Activated CD8-positive, alpha-beta memory T cell treated with anti-CD3 and anti-CD28 coated beads, Interleukin-2, amount 50 U/mL, for 1 hour (primary cell): ENCODE results near the gene FAM174C.
"Not testable (repeated sequence)": the region's sequence is repeated elsewhere in the genome, so short reads cannot be mapped to it uniquely, and the experiment has no call there.

Source experiments
- DNase-seq: peaks from one replicate; pipeline ENCODE4 v3.0.0-alpha.2; 2020; ENCODE audit errors: extremely low read depth

The FAM174C gene

DNA sequence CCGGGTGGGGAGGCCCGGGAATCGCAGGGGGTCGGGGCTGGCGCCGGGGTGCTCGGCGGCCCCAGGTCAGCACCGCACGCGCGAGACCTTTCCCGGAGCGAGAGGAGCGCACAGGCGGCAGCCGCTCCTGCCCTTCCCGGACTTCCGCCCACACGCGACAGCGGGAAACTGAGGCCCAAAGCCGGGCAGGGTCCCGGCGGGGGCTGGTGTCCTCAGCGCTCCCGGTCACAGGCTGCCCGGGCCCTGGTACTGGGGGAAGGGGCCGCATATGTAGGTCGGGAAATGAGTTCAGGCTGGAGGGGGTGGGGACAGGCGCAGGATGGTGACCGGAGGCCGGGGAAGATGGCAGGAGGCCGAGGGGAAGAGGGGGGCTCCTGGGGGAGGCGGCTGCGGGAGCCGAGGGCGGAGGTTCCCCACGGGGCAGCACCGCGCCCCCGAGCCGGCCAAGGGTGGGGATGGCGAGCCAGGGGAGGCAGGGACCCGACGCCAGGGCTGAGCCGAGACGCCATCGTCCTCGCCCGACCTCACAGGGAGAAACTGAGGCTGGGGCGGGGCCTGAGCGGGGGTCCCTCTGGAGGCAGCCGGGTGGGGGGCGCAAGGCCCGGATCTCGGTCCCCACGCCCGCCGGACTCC, 38.2 kb upstream of the FAM174C start:
- DNase-seq = no peak

DNA sequence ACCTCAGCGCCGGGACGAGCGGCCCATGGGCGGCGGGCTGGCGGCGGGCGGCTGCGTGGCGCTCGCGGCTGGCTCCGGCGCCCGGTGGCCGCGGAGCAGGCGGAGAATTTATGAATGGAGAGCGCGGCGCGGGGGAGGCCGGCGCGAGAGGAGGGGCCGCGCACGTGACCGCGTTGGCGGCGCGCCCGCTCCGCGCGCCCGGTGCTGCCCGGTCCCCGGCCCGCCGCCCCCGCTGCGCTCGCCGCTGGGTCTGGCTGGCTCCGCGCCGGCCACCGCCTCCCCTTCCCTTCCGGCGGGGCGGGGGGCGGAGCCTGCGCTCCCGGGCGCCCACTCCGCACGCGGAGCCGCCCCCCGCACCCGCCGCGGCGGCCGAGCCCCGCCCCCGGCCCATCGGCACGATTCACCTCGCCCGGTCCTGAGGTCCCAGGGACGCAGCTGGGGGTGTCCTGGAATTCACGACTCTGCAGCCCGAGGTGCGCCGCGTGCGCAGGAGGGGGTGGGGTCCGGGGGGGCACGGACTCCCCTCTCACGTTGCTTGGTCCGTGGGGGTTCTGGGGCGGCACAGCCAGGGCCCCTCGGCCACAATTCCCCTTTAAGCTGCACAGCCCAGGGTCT, 37.5 kb upstream of the FAM174C start, which contains the start of gene CBARP:
TSS of gene CBARP (minus strand) at position 252 of the 615 bp plus-strand sequence. CDS start 1,905 bp downstream, outside the sequence.
- no peak for DNase-seq

DNA sequence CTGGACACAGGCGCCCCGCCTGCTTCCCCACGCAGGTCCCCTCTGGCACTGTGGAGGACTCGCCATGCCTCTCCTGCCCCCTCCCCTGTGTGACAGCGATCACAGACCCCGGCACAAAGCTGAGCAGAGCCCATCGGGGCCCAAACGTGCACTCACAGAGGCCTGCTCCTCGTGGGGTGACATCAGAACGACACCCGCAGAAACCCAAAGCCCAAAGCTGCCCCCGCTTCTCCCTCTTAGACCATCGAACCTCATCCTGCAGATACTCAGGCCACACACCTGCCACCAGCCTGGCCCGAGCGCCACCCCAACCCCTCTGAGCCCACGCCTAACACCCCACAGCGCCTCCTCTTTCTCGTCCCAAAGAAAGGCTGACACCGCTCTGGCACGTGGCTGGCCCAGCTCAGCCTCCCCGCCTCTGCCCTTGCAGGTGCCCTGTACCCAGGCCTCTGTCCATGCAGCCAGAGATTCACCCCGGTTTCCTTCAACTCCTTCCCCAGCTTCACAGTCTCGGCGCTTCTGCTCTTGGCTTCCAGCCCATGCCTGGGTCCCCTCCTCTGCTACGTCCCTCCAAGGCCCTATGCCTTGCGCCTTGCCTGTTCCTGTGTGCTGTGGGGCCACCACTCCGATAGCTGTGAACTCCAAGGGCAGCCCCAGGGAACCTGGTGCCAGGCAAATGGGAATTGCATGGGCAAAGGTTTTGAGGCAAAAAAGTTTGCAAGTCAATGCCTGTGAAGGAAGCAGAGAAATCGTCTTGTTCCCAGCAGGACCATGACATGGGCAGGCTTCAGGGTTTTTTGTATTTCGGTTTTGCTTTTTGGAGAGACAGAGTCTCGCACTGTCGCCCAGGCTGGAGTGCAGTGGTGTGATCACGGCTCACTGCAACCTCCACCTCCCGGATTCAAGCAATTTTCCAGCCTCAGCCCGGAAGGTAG, 36.7 kb upstream of the FAM174C start:
- no peak for DNase-seq

GRCh38 chr19:1239420-1239795, 35.9 kb upstream of the FAM174C start:
- no peak for DNase-seq

- peak; percentile 86 for DNase-seq
These were observed 35.3 kb upstream of the FAM174C start for GRCh38 chr19:1239796-1240737.

DNA sequence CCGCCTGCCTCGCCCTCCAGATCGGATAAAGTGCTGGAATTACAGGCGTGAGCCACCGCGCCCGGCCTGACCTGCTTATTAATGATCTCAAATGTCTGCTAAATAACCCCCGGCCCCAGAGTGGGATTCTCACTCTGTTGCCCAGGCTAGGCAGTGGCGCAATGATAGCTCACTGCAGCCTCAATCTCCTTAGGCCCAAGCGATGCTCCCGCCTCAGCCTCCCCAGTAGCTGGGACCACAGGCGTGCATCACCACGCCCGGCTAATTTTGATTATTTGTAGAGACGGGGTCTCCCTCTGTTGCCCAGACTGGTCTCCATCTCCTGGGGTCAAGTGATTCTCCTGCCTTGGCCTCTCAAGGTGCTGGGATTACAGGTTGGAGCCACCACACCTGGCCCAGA, 34.4 kb upstream of the FAM174C start:
- DNase-seq = no peak

- DNase-seq = peak; percentile 81
These were observed 33.8 kb upstream of the FAM174C start, which contains the start of gene ATP5F1D for GRCh38 chr19:1241417-1242095. ATP5F1D (plus strand) TSS chr19:1241751; CDS start chr19:1241851, 100 bp downstream.

GRCh38 chr19:1243768-1244692, 31.3 kb upstream of the FAM174C start:
- DNase-seq = peak; percentile 80

- DNase-seq = no peak
These were observed 30.5 kb upstream of the FAM174C start for GRCh38 chr19:1244693-1245451.

- DNase-seq = no peak
These were observed 29.7 kb upstream of the FAM174C start for GRCh38 chr19:1245494-1246264.

DNA sequence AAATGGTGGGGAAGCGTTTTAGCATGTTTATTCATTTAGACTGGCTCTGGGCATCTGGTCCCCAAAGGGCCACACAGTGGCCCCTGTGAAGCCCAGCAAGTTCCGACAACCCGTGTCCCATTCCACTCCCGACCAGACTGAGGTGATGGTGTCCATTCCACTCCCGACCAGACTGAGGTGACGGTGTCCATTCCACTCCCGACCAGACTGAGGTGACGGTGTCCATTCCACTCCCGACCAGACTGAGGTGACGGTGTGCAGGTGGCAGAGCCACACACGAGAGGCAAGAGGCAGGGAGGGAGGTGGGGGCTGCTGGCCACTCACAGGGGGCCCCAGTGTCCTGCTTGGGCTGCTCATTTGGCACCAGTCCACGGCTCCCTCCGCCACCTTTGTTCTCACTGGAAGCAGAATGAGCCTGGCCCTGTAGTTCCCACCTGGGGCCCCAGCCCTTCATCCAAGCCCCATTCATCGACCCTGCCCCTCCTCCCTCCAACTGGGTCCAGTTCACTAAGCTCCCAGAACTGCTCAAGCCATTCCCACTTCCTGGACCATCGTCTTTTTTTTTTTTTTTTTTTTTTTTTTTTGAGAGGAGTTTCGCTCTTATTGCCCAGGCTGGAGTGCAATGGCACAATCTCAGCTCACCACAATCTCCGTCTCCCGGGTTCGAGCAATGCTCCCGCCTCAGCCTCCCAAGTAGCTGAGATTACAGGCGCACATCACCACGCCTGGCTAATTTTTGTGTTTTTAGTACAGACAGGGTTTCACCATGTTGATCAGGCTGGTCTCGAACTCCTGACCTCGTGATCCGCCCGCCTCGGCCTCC, 28.9 kb upstream of the FAM174C start:
- DNase-seq = not testable (repeated sequence)

GRCh38 chr19:1247748-1248138, 27.6 kb upstream of the FAM174C start:
- DNase-seq = no peak

DNA sequence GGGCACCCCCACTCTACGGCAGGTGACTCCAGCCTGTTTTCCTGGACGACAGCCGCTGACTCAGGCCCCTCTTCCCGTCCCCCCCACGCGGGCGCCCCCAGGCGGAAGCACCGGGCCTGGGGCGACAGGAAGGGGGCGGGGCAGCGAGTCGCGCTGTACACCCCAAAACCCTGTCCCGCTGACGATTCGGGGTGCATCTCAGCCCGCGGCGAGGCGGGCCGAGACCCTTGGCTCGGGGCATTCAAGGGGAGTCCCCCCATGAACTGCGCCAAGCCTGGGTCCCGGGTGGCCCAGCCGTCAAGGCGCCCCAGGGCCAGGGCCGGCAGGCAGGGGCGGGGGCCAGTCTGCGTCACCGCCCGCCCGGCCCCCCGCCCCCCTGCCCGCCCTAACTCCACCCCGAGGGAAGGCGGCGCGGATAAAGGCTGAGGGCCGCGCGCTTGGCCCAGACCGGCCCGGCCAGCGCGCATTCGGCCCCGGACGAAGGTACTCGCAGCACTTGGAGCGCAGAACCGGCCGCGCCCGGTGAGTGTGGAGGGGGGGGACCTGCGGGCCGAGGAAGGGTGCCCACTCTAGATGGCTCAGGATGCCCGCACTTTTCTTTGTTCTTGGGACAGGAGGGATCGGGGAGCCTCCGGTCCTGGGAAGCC, 27.1 kb upstream of the FAM174C start, which contains the start of gene MIDN:
TSS of gene MIDN (plus strand) at position 445 of the 647 bp plus-strand sequence. CDS start 1,714 bp downstream, outside the sequence.
- no peak for DNase-seq

DNA sequence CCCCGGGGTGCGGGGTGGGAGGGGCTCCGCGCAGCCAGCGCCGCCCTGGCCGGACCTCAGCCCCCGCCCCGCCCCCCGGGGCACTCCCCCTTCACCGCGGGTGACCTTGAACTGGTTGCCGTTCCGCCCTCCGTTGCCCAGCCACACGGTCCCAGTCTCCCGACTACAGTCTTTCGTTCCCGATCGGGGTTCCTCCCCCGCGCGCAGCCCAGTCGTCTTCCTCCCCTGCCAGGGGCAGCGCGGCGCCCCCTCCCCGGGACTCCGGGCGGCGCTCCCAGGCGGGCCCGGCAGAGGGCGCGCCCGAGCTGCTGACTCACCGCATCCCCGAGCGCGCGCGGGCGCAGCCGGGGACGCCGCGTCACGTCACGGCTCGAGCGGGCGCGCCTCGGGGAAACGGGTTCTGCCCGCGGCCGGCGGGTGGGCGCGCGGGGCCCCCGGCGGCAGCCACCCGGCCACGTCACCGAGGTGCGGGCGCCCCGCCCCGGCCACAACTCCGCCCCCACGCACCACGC, 26.5 kb upstream of the FAM174C start:
- DNase-seq = no peak

GRCh38 chr19:1249298-1249989, 25.9 kb upstream of the FAM174C start:
- no peak for DNase-seq

DNA sequence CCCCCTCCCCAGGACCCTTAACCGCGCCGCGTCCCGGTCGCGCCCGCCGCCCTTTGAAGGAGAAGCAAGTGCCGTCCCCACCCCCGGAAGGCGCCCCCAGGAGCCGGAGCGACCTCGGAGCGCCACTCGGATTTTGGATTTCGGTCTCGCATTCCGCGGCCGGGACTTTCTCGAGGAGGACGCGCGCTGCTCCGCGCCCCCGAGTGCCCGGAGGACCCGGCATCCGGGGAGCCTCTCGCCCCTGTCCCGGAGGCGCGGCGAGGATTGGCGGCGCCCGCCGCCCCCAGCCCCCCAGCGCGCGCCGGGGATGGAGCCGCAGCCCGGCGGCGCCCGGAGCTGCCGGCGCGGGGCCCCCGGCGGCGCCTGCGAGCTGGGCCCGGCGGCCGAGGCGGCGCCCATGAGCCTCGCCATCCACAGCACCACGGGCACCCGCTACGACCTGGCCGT, 25.3 kb upstream of the FAM174C start:
- no peak for DNase-seq
